Erythroblast (primary cell): ENCODE results near the gene KLK8.

Source experiments
- GATA1 ChIP-seq: IDR thresholded peaks from 2 replicates; pipeline ENCODE4 v1.6.1; 2011; ENCODE audit warnings: low read depth, mild to moderate bottlenecking, control low read depth, low read length, moderate library complexity
- POLR2A ChIP-seq: IDR thresholded peaks from 2 replicates; pipeline ENCODE4 v1.6.1; 2011; ENCODE audit warnings: mild to moderate bottlenecking, low read length

DNA sequence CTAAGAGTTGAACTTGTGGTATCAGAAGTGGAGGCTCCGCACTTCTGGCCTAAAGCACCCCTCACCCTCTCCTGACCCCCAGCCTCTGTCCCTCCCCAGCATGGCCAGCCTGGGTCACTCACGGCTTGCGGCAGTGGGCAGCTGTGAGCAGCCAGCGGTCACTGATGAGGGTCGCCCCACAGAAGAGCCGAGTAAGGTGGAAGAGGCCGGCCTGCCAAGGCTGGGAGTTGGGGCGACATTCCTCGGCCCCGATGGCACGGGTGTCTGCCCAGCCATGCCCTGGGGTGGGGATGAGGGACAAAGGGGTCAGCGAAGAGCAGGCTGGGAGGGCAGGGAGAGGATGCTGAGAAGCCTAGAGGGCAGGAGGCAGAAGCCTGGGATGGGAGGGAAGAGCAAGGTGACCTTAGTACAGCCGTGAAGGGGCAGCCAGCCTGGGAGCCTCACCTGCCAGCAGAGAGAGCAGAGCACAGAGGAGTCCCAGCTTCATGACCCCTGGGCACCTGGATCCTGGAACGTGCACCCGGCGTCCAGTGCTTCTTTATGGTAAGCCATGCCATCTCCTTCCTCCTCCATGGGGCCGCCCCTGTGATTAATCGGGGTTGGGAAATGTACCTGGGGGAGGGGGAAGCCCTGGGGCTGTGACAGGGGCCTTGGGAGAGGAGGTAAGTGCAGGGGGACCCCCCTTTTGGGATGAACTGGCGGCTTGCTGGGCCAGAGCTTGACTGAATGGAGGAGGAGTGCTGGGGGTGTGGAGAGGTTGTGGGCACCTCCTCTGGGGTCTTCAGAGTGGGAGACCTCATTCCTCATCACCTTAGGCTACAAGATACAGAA is 7.9 kb upstream of the KLK8 start:
- TF ChIP-seq POLR2A (no peak), GATA1 (no peak)
